Osteoblast (primary cell): ENCODE measurements around the gene KIF16B. TPM values are rescaled to one million over a fixed set of nuclear protein-coding genes. Genes with fewer than 3 reads are reported as not detected.

Experiments
- DNase-seq: peaks from one replicate; pipeline ENCODE4 v3.0.0; 2011; ENCODE audit warnings: low spot score, mixed read lengths; ENCODE audit not compliant: insufficient read length; ENCODE audit errors: missing footprints
- H2AFZ ChIP-seq: 2 replicates; pipeline ENCODE4 v1.6.0; 2011; ENCODE audit warnings: mild to moderate bottlenecking, low read length
- H3K27ac ChIP-seq: 2 replicates; pipeline ENCODE4 v1.5.1; 2011; ENCODE audit warnings: mild to moderate bottlenecking, low read depth, low read length, moderate library complexity
- H3K27me3 ChIP-seq: 2 replicates; pipeline ENCODE4 v1.6.0; 2012; ENCODE audit warnings: mild to moderate bottlenecking, control low read depth, inconsistent platforms, low read length, moderate library complexity; ENCODE audit not compliant: insufficient read depth
- H3K36me3 ChIP-seq: 2 replicates; pipeline ENCODE4 v1.5.1; 2011; ENCODE audit warnings: mild to moderate bottlenecking, low read length, control low read depth, moderate library complexity; ENCODE audit not compliant: insufficient read depth
- H3K4me1 ChIP-seq: 2 replicates; pipeline ENCODE4 v1.5.1; 2011; ENCODE audit warnings: mild to moderate bottlenecking, low read length, control low read depth, moderate library complexity; ENCODE audit not compliant: insufficient read depth
- H3K4me2 ChIP-seq: 2 replicates; pipeline ENCODE4 v1.6.0; 2011; ENCODE audit warnings: mild to moderate bottlenecking, low read length; ENCODE audit not compliant: insufficient read depth
- H3K4me3 ChIP-seq: fragments of 200-600 bp; sonication (generic); 3 replicates; pipeline ENCODE4 v1.5.1; 2012; ENCODE audit warnings: mild to moderate bottlenecking, low read length, inconsistent platforms; ENCODE audit not compliant: insufficient read depth
- H3K79me2 ChIP-seq: 2 replicates; pipeline ENCODE4 v1.6.0; 2012; ENCODE audit warnings: mild to moderate bottlenecking, low read length, control low read depth, inconsistent platforms; ENCODE audit not compliant: insufficient read depth
- H3K9me3 ChIP-seq: 2 replicates; pipeline ENCODE4 v1.5.1; 2011; ENCODE audit warnings: low read depth, low read length, control low read depth
- H4K20me1 ChIP-seq: 2 replicates; pipeline ENCODE4 v1.6.0; 2012; ENCODE audit warnings: mild to moderate bottlenecking, low read length, control low read depth; ENCODE audit not compliant: insufficient read depth
- total RNA-seq: library from RNA; depleted of rRNA; stranded (reverse); fragments of >200 nt; gene quantifications from 2 replicates; pipeline ENCODE4 v1.2.3, GENCODE V29; 2012
- TF ChIP-seq, protein P1 (sequence below): IDR thresholded peaks from 2 replicates; pipeline ENCODE4 v1.5.1; 2011; ENCODE audit warnings: mild to moderate bottlenecking, low read depth, low read length, moderate library complexity; ENCODE audit errors: extremely low read depth

The KIF16B gene
- total RNA-seq, 1 donor: 9.0 TPM

DNA sequence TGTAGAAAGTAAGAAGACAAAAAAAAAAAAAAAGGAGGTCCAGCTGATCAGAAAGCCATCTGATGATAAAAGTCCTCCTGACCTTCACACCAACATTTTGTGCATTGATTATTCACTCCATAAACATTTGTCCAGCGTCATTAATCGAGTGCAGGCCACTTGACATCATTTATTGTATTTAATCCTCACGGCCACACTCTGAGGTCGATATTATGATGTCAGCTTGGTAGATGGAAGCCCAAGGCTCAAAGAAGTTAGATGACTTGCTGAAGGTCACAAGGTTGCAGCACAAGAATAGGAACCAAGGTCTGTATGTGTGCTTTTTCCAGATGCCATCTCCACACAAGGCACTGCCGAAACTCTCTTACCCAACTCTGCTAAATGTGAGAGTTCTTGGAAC, 328.4 kb downstream of the KIF16B start:
- H3K27ac ChIP-seq: no peak overlapping the region
- H3K9me3 ChIP-seq: no peaks in the 10 kb centered on the region
- H3K4me3 ChIP-seq: no peak overlapping the region
- no peaks in the 10 kb centered on the region for H3K79me2 ChIP-seq
- H3K4me2 ChIP-seq: no peak overlapping the region
- TF ChIP-seq, protein P1, sequence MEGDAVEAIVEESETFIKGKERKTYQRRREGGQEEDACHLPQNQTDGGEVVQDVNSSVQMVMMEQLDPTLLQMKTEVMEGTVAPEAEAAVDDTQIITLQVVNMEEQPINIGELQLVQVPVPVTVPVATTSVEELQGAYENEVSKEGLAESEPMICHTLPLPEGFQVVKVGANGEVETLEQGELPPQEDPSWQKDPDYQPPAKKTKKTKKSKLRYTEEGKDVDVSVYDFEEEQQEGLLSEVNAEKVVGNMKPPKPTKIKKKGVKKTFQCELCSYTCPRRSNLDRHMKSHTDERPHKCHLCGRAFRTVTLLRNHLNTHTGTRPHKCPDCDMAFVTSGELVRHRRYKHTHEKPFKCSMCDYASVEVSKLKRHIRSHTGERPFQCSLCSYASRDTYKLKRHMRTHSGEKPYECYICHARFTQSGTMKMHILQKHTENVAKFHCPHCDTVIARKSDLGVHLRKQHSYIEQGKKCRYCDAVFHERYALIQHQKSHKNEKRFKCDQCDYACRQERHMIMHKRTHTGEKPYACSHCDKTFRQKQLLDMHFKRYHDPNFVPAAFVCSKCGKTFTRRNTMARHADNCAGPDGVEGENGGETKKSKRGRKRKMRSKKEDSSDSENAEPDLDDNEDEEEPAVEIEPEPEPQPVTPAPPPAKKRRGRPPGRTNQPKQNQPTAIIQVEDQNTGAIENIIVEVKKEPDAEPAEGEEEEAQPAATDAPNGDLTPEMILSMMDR: no peak
- H2AFZ ChIP-seq: no peak overlapping the region
- H3K27me3 ChIP-seq: no peaks in the 10 kb centered on the region
- H3K4me1 ChIP-seq: no peaks in the 10 kb centered on the region
- no peak for DNase-seq
- H4K20me1 ChIP-seq: no peaks in the 10 kb centered on the region
- no peaks in the 10 kb centered on the region for H3K36me3 ChIP-seq

DNA sequence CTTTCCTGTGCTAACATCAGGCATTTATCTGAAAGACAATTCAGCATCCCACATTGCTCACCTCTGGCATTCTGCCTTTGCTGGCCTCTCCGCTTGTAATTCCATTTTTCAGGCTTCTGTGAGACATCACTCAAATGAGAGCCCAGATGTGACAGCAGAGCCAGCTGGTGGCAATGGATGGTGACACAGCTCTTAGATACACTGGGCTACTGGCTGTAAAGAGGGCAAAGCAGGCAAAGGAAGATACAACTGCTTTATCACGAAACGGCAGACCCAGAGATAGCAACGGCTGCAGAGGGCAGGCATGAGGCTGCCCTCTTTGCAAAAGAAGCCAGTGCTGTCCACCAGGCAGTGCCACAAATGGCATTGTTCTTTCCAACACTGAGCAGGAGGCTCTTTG, 329.8 kb downstream of the KIF16B start:
- Histone ChIP-seq H3K36me3 (no peaks in the 10 kb centered on the region), H3K4me2 (no peak overlapping the region), H3K27ac (no peak overlapping the region), H3K79me2 (no peaks in the 10 kb centered on the region), H3K4me3 (no peak overlapping the region), H3K9me3 (no peaks in the 10 kb centered on the region), H2AFZ (no peak overlapping the region), H4K20me1 (no peaks in the 10 kb centered on the region), H3K4me1 (no peaks in the 10 kb centered on the region), H3K27me3 (no peaks in the 10 kb centered on the region)
- DNase-seq: no peak
- TF ChIP-seq, protein P1: no peak

DNA sequence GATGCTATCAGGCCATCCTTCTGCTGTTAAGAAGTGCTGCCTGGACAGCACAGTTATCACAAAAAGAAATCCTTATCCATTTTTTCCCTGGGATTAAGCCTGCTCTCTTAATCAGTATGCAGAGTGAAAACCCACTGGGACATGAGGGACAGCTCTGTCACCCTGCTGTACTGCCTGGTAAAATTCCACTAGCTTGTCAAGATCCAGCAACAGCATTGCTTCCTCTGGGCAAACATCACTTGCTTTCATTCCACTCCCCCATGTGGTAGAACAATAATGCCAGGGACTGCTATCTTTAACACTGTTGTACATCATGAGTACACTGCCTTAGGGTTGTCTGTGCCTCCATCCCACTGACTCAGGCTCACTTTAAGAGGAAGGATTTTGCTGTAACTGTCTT, 331.3 kb downstream of the KIF16B start:
- TF ChIP-seq, protein P1: no peak
- no peaks in the 10 kb centered on the region for H3K36me3 ChIP-seq
- H3K4me3 ChIP-seq: no peak overlapping the region
- H2AFZ ChIP-seq: no peak overlapping the region
- H3K4me1 ChIP-seq: no peaks in the 10 kb centered on the region
- H3K9me3 ChIP-seq: no peaks in the 10 kb centered on the region
- no peak overlapping the region for H3K27ac ChIP-seq
- no peaks in the 10 kb centered on the region for H3K79me2 ChIP-seq
- H3K4me2 ChIP-seq: no peak overlapping the region
- H4K20me1 ChIP-seq: no peaks in the 10 kb centered on the region
- no peak for DNase-seq
- no peaks in the 10 kb centered on the region for H3K27me3 ChIP-seq

DNA sequence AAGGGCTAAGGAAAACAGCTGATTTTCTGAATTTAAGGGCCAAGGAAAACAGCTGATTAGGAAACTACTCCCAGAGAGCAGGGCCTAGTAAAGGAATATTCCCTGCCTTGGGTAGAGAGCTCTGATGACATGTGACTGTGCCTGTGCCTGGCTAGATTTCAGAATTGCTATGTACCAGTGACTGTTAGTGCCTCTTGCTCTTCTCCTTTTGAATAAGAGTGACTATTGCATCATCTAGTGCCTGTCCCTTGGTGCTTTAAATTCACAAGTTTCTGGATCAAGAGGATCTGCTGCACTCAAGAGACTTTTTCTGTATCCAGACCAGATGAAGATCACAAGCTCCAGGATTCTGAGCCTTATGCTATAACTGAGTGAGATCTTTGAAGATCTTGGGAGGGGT, 332.9 kb downstream of the KIF16B start:
- Histone ChIP-seq H4K20me1 (no peaks in the 10 kb centered on the region), H3K27ac (no peak overlapping the region), H3K36me3 (no peaks in the 10 kb centered on the region), H3K27me3 (no peaks in the 10 kb centered on the region), H3K4me1 (no peaks in the 10 kb centered on the region), H3K4me2 (no peak overlapping the region), H3K9me3 (no peaks in the 10 kb centered on the region), H3K79me2 (no peaks in the 10 kb centered on the region), H2AFZ (no peak overlapping the region), H3K4me3 (no peak overlapping the region)
- no peak for DNase-seq
- TF ChIP-seq, protein P1: no peak
